GM12865 (cell line): Measurements from ENCODE around the gene CYP2U1.
"Not testable (repeated sequence)": the region's sequence is repeated elsewhere in the genome, so short reads cannot be mapped to it uniquely, and the experiment has no call there.

Experiments
- DNase-seq: peaks from one replicate; pipeline ENCODE4 v3.0.0; 2010; ENCODE audit warnings: low read depth
- H3K4me3 ChIP-seq: 2 replicates; pipeline ENCODE4 v1.5.1; 2011; ENCODE audit warnings: mild to moderate bottlenecking, low read depth, low read length, control low read depth
- CTCF ChIP-seq: IDR thresholded peaks from 2 replicates; pipeline ENCODE4 v1.5.1; 2011; ENCODE audit warnings: low read length, control low read depth, low read depth, inconsistent platforms; ENCODE audit not compliant: insufficient read depth; ENCODE audit errors: missing control alignments

The CYP2U1 gene

GRCh38 chr4:107901213-107901934 lies 30.0 kb upstream of the CYP2U1 start:
- DNase-seq: no peak
- TF ChIP-seq CTCF: no peak
- no peak overlapping the region for H3K4me3 ChIP-seq

- no peak for TF ChIP-seq CTCF
- no peak overlapping the region for H3K4me3 ChIP-seq
- no peak for DNase-seq
These were observed 28.6 kb upstream of the CYP2U1 start for GRCh38 chr4:107902715-107903114.

GRCh38 chr4:107905082-107905481 lies 26.3 kb upstream of the CYP2U1 start:
- DNase-seq, H3K4me3 ChIP-seq: not testable (repeated sequence)

- no peak overlapping the region for H3K4me3 ChIP-seq
- no peak for TF ChIP-seq CTCF
- no peak for DNase-seq
These were observed 24.8 kb upstream of the CYP2U1 start for GRCh38 chr4:107906458-107907100.

GRCh38 chr4:107908377-107908776 lies 23.0 kb upstream of the CYP2U1 start:
- no peak overlapping the region for H3K4me3 ChIP-seq
- no peak for TF ChIP-seq CTCF
- DNase-seq: no peak

GRCh38 chr4:107913283-107913899 lies 18.0 kb upstream of the CYP2U1 start:
- TF ChIP-seq CTCF: peak; percentile 60
- DNase-seq: peak; percentile 69
- no peak overlapping the region for H3K4me3 ChIP-seq

- TF ChIP-seq CTCF: no peak
- DNase-seq: no peak
- no peak overlapping the region for H3K4me3 ChIP-seq
These were observed 16.1 kb upstream of the CYP2U1 start for GRCh38 chr4:107915220-107915619.
